ENCODE measurements around the gene VPS11.

DNA sequence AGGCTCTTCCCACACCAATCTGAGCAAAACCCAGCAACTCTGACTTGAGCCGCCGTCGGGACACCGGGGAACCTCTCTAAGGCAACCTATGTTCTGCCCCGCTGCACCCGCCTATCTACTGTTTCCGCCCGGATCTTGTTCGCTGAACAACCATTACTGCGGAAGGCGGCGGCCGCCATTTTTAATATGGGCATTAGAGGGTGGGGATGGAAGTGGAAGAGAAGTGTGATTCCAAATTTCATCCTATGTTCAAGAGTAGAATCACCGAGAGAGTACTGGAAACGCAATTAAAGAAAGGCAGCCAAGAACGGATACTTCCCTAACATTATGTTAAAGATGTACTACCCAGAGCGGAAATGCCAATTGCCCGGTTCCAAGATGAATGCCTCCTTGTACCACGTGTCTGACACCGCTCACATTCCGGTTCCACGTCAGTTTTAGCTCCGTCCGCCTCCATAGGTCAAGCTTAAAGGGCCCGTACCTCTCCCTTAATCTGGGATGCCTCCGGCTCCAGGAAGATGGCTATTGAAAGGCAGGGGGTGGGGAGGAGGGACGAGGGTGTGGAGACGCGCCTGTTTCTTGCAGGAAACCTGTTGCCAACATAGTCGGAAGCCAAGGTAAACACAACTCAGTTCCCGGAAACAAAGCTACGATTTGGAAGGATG lies 34.3 kb downstream of the VPS11 start, which contains the start of gene DPAGT1:
- TF ChIP-seq EZH2 (IDR thresholded peaks at IDR 0.05; ENCODE audit: borderline replicate concordance, control insufficient read depth, low read depth, low read length) (no peak), POLR2AphosphoS5 (IDR thresholded peaks at IDR 0.05; ENCODE audit: low read length) (no peak)

All from GM12878 (cell line).